Panc1 (cell line): Measurements from ENCODE around the gene RAET1E. TPM values are rescaled to one million over a fixed set of nuclear protein-coding genes. Genes with fewer than 3 reads are reported as not detected.
"Not testable (repeated sequence)": the region's sequence is repeated elsewhere in the genome, so short reads cannot be mapped to it uniquely, and the experiment has no call there.

Experiments
- ATAC-seq: fragments of 200-7000 bp; cut with Tn5 transposase; 2 replicates; pipeline ENCODE4 v1.9.1; 2020; ENCODE audit warnings: mild to moderate bottlenecking, moderate library complexity
- Bru-seq: library from RNA; stranded (reverse); fragments of 400-500 nt; gene quantifications from one replicate; lab custom pipeline; 2021; lab: Mats Ljungman, UMichigan
- BruChase-seq, 2 experiments: library from RNA; stranded (reverse); fragments of 400-500 nt; gene quantifications; one replicate each; lab custom pipeline; 2021; lab: Mats Ljungman, UMichigan
- BruUV-seq: library from RNA; stranded (reverse); fragments of 400-500 nt; replicated peaks from 2 replicates; lab custom pipeline; 2021; lab: Mats Ljungman, UMichigan
- CTCF ChIA-PET: fragments of 300-600 bp; sonication (Branson Sonifier 250); formaldehyde crosslinking; loops from one replicate; lab custom pipeline; 2022; ENCODE audit warnings: antibody characterized with exemption; lab: Charles Lee
- POLR2A ChIA-PET: fragments of 300-600 bp; sonication (Branson Sonifier 250); formaldehyde crosslinking; loops from one replicate; lab custom pipeline; 2022; ENCODE audit warnings: antibody characterized with exemption; lab: Charles Lee
- DNase-seq: peaks from one replicate; pipeline ENCODE4 v3.0.0-alpha.2; 2010; ENCODE audit warnings: low read depth, low spot score
- H3K27ac ChIP-seq: 2 replicates; pipeline ENCODE4 v1.5.1; 2011; ENCODE audit warnings: mild to moderate bottlenecking, low read length, inconsistent platforms
- H3K27me3 ChIP-seq: fragments of 200-500 bp; sonication (Bioruptor generic); 2 replicates; pipeline ENCODE4 v1.6.0; 2014; ENCODE audit warnings: low read length, inconsistent platforms; ENCODE audit not compliant: control insufficient read depth, insufficient read depth
- H3K36me3 ChIP-seq: fragments of 200-500 bp; sonication (Bioruptor generic); 2 replicates; pipeline ENCODE4 v1.5.1; 2014; ENCODE audit warnings: inconsistent platforms, mild to moderate bottlenecking, low read length, moderate library complexity; ENCODE audit not compliant: control insufficient read depth, insufficient read depth
- H3K4me1 ChIP-seq: 2 replicates; pipeline ENCODE4 v1.5.1; 2011; ENCODE audit warnings: inconsistent platforms, mild to moderate bottlenecking, low read length, moderate library complexity; ENCODE audit not compliant: control insufficient read depth, insufficient read depth
- H3K4me3 ChIP-seq, 2 experiments: 2 replicates each; pipeline ENCODE4 v1.5.1; 2011 to 2012; ENCODE audit warnings: low read depth in 2 of 2, low read length in 2 of 2, mild to moderate bottlenecking in 2 of 2, inconsistent platforms in 1 of 2, moderate library complexity in 1 of 2
- H3K9me3 ChIP-seq: fragments of 200-500 bp; sonication (Bioruptor generic); 2 replicates; pipeline ENCODE4 v1.5.1; 2014; ENCODE audit warnings: low read depth, mild to moderate bottlenecking, inconsistent platforms, low read length, moderate library complexity; ENCODE audit not compliant: control insufficient read depth, insufficient read depth
- CTCF ChIP-seq: fragments of 450-650 bp; IDR thresholded peaks from 2 replicates; pipeline ENCODE4 v1.5.1; 2017; ENCODE audit warnings: mild to moderate bottlenecking
- TCF7L2 ChIP-seq: IDR thresholded peaks from 2 replicates; pipeline ENCODE4 v1.6.1; 2011; ENCODE audit warnings: mild to moderate bottlenecking, low read depth, low read length, inconsistent platforms
- in situ Hi-C: cut with HindIII; loops from 2 replicates; pipeline ENCODE4 v1.10.0; 2016; ENCODE audit warnings: low sequenced_read_pairs, low pct_unique_long_range_greater_than_20kb
- intact Hi-C: fragments of 100-400 bp; cut with micrococcal nuclease; formaldehyde crosslinking; loops from one replicate; pipeline ENCODE4 v1.10.0; 2022; ENCODE audit not compliant: unreplicated experiment
- long read RNA-seq: library from polyadenylated mRNA; unstranded; transcript quantifications from one replicate; pipeline ENCODE4 v2.0.0, GENCODE V29; 2021; ENCODE audit not compliant: unreplicated experiment
- polyA plus RNA-seq: library from polyadenylated mRNA; unstranded; fragments of >200 nt; gene quantifications from one replicate; pipeline ENCODE4 v1.2.1, GENCODE V29; 2012; ENCODE audit warnings: missing spikeins; ENCODE audit not compliant: insufficient read length
- total RNA-seq: library from RNA; stranded (reverse); gene quantifications from one replicate; pipeline ENCODE4 v1.2.1, GENCODE V29; 2021; ENCODE audit not compliant: unreplicated experiment

RAET1E gene
- total RNA-seq (1.8 TPM), Bru-seq, nascent RNA (percentile 33 among the genes with signal in this experiment), BruChase-seq, experiment 1, labeled RNA remaining after a 2-hour chase (percentile 28 among the genes with signal in this experiment), BruChase-seq, experiment 2, labeled RNA remaining after a 6-hour chase (percentile 56 among the genes with signal in this experiment)
- 0.33 TPM for polyA plus RNA-seq
- long read RNA-seq, partial matches to known transcripts, result 0 of 1 reads
- long read RNA-seq, other reads (novel, unspliced or antisense), result 1 of 1 reads

- intact Hi-C loops (no loop called here), in situ Hi-C loops (no loop called here)
- Histone ChIP-seq H3K4me1 (peaks cover 38% of the 10 kb centered on the region), H3K36me3 (no peaks in the 10 kb centered on the region), H3K27ac (peak within 1 kb of the TSS; percentile 88), H3K9me3 (no peaks in the 10 kb centered on the region), H3K27me3 (no peaks in the 10 kb centered on the region), H3K4me3 (peak within 1 kb of the TSS; percentile 8 to 45)
- DNase-seq (no peak), ATAC-seq (peak; percentile 58)
- CTCF ChIA-PET, result no interaction called here
- TF ChIP-seq TCF7L2 (no peak), CTCF (peak; percentile 65)
- POLR2A ChIA-PET, result no interaction called here
- no TSS peak for BruUV-seq
These were observed at the start of gene RAET1E for GRCh38 chr6:149897855-149898744. RAET1E (minus strand) TSS chr6:149898113; CDS start chr6:149890901, 7,212 bp downstream.

- H3K36me3 ChIP-seq, DNase-seq, H3K4me3 ChIP-seq, ATAC-seq, CTCF ChIA-PET, H3K4me1 ChIP-seq, BruUV-seq, H3K27ac ChIP-seq, in situ Hi-C loops, intact Hi-C loops, POLR2A ChIA-PET, H3K9me3 ChIP-seq: not testable (repeated sequence)
- H3K27me3 ChIP-seq, result peaks cover 13% of the 10 kb centered on the region
These were observed 49.6 kb upstream of the RAET1E start for GRCh38 chr6:149947533-149947932.

- H3K36me3 ChIP-seq, BruUV-seq, CTCF ChIA-PET, POLR2A ChIA-PET, H3K9me3 ChIP-seq, ATAC-seq, H3K4me1 ChIP-seq, DNase-seq, H3K27ac ChIP-seq, intact Hi-C loops, H3K4me3 ChIP-seq, in situ Hi-C loops: not testable (repeated sequence)
- H3K27me3 ChIP-seq, result peaks cover 11% of the 10 kb centered on the region
These were observed 48.7 kb upstream of the RAET1E start for GRCh38 chr6:149946631-149947030.

- DNase-seq, H3K9me3 ChIP-seq, H3K36me3 ChIP-seq, CTCF ChIA-PET, BruUV-seq, H3K4me1 ChIP-seq, intact Hi-C loops, H3K4me3 ChIP-seq, in situ Hi-C loops, ATAC-seq, H3K27ac ChIP-seq, POLR2A ChIA-PET, H3K27me3 ChIP-seq: not testable (repeated sequence)
These were observed 47.4 kb upstream of the RAET1E start for GRCh38 chr6:149945276-149945675.

GRCh38 chr6:149943321-149943720 lies 45.4 kb upstream of the RAET1E start:
- DNase-seq, H3K4me1 ChIP-seq, BruUV-seq, H3K27me3 ChIP-seq, H3K9me3 ChIP-seq, H3K27ac ChIP-seq, intact Hi-C loops, H3K4me3 ChIP-seq, H3K36me3 ChIP-seq, POLR2A ChIA-PET, in situ Hi-C loops, ATAC-seq, CTCF ChIA-PET: not testable (repeated sequence)
